HEK293 (cell line): Measurements from ENCODE around the gene H3-3A.

Experiments used
- BCL11A ChIP-seq: fragments of 450-650 bp; formaldehyde crosslinking; IDR thresholded peaks from 2 replicates; pipeline ENCODE4 v1.5.1; 2016; ENCODE audit warnings: low read depth, missing biosample characterization, missing genetic modification characterization
- CTCF ChIP-seq: fragments of 450-650 bp; formaldehyde crosslinking; IDR thresholded peaks from 2 replicates; pipeline ENCODE4 v1.5.1; 2016; ENCODE audit warnings: missing biosample characterization, missing genetic modification characterization
- HOXC10 ChIP-seq: sonication (generic); formaldehyde crosslinking; IDR thresholded peaks from 2 replicates; pipeline ENCODE4 v1.8.1; 2023; ENCODE audit warnings: mild to moderate bottlenecking, missing genetic modification reagents
- OSR2 ChIP-seq: fragments of 450-650 bp; formaldehyde crosslinking; IDR thresholded peaks from 2 replicates; pipeline ENCODE4 v1.5.1; 2016; ENCODE audit warnings: missing biosample characterization, missing genetic modification characterization
- ZBTB6 ChIP-seq: fragments of 450-650 bp; formaldehyde crosslinking; IDR thresholded peaks from 2 replicates; pipeline ENCODE4 v1.5.1; 2017; ENCODE audit warnings: missing biosample characterization, missing genetic modification characterization
- ZNF747 ChIP-seq: fragments of 450-650 bp; formaldehyde crosslinking; IDR thresholded peaks from 2 replicates; pipeline ENCODE4 v1.5.1; 2016; ENCODE audit warnings: missing biosample characterization, missing genetic modification characterization
- ZNF76 ChIP-seq: fragments of 450-650 bp; formaldehyde crosslinking; IDR thresholded peaks from 2 replicates; pipeline ENCODE4; 2016; ENCODE audit warnings: low read depth, missing biosample characterization, missing genetic modification characterization, borderline replicate concordance

GRCh38 chr1:226046240-226046639 is 16.3 kb upstream of the H3-3A start:
- TF ChIP-seq CTCF (no peak), ZNF747 (tag by site-specific recombination) (no peak), HOXC10 (CRISPR knock-in tag) (no peak), OSR2 (tag by site-specific recombination) (no peak), ZBTB6 (tag by site-specific recombination) (no peak), BCL11A (tag by site-specific recombination) (no peak), ZNF76 (tag by site-specific recombination) (no peak)
